Fibroblast of lung (primary cell): ENCODE results near the gene PMP22. TPM values are rescaled to one million over a fixed set of nuclear protein-coding genes. Genes with fewer than 3 reads are reported as not detected.
A peak's percentile ranks its signal among the peaks of the same experiment; 100 is the strongest.
"Not testable (repeated sequence)": the region's sequence is repeated elsewhere in the genome, so short reads cannot be mapped to it uniquely, and the experiment has no call there.

Experiments used
- DNase-seq, 2 donors: peaks; one replicate each; pipeline versions ENCODE4 v3.0.0 to v3.0.0-alpha.2; 2010; ENCODE audit warnings: low read depth in 2 of 2
- H2AFZ ChIP-seq: 2 replicates; pipeline ENCODE4 v1.5.1; 2012; ENCODE audit warnings: low read length, control low read depth, inconsistent platforms
- H3K27ac ChIP-seq: 2 replicates; pipeline ENCODE4 v1.5.1; 2011; ENCODE audit warnings: low read length, control low read depth; ENCODE audit not compliant: insufficient read depth
- H3K27me3 ChIP-seq: 2 replicates; pipeline ENCODE4 v1.5.1; 2011; ENCODE audit warnings: mild to moderate bottlenecking, low read length; ENCODE audit not compliant: control insufficient read depth, insufficient read depth
- H3K36me3 ChIP-seq: 2 replicates; pipeline ENCODE4 v1.5.1; 2011; ENCODE audit warnings: low read length; ENCODE audit not compliant: control insufficient read depth, insufficient read depth
- H3K4me1 ChIP-seq: 2 replicates; pipeline ENCODE4 v1.5.1; 2011; ENCODE audit warnings: low read length; ENCODE audit not compliant: control insufficient read depth, insufficient read depth; ENCODE audit errors: extremely low read depth
- H3K4me2 ChIP-seq: 2 replicates; pipeline ENCODE4 v1.5.1; 2011; ENCODE audit warnings: low read length, control low read depth; ENCODE audit not compliant: insufficient read depth; ENCODE audit errors: extremely low read depth
- H3K4me3 ChIP-seq, 4 experiments: fragments of 200-600 bp in 1 of 4; sonication (generic) in 1 of 4; replicated peaks in 1 of 4; 2 replicates each; pipeline ENCODE4 v1.5.1; 2011 to 2016; ENCODE audit warnings: low read length in 4 of 4, low read depth in 3 of 4, mild to moderate bottlenecking in 3 of 4, control low read depth in 2 of 4, inconsistent platforms in 1 of 4, mixed read lengths in 1 of 4; ENCODE audit not compliant: insufficient read depth in 1 of 4; ENCODE audit errors: control extremely low read depth in 1 of 4
- H3K79me2 ChIP-seq: 2 replicates; pipeline ENCODE4 v1.5.1; 2012; ENCODE audit warnings: mild to moderate bottlenecking, low read length, inconsistent platforms; ENCODE audit not compliant: control insufficient read depth, insufficient read depth
- H3K9ac ChIP-seq: 2 replicates; pipeline ENCODE4 v1.5.1; 2011; ENCODE audit warnings: mild to moderate bottlenecking, low read length, control low read depth; ENCODE audit not compliant: insufficient read depth
- H3K9me3 ChIP-seq: 2 replicates; pipeline ENCODE4 v1.5.1; 2012; ENCODE audit warnings: low read depth, low read length; ENCODE audit not compliant: control insufficient read depth, insufficient read depth
- H4K20me1 ChIP-seq: 2 replicates; pipeline ENCODE4 v1.5.1; 2011; ENCODE audit warnings: low read length; ENCODE audit not compliant: control insufficient read depth, insufficient read depth; ENCODE audit errors: extremely low read depth
- CTCF ChIP-seq, 2 donors: IDR thresholded peaks in 1 of 2; conservative IDR thresholded peaks in 1 of 2; 1 replicate in 1 of 2; 2 replicates in 1 of 2; pipeline ENCODE4 v1.5.1; 2011 to 2012; ENCODE audit warnings: low read length in 2 of 2, control low read depth in 1 of 2, inconsistent platforms in 1 of 2, low read depth in 1 of 2, mild to moderate bottlenecking in 1 of 2
- EZH2 ChIP-seq: IDR thresholded peaks from 2 replicates; pipeline ENCODE4 v1.5.1; 2012; ENCODE audit warnings: low read length, control low read depth, mild to moderate bottlenecking; ENCODE audit errors: missing control alignments
- polyA plus RNA-seq, 2 donors: library from polyadenylated mRNA; depleted of rRNA in 1 of 2; stranded (reverse) in 1 of 2; unstranded in 1 of 2; fragments of >200 nt; gene quantifications; 2 replicates each; pipeline ENCODE4 v1.2.1, GENCODE V29; 2011 to 2012; ENCODE audit warnings: missing spikeins in 1 of 2
- total RNA-seq: library from RNA; depleted of rRNA; stranded (reverse); fragments of >200 nt; gene quantifications from 2 replicates; pipeline ENCODE4 v1.2.1, GENCODE V29; 2014

The PMP22 gene
- total and polyA plus RNA-seq, 2 donors (not counting 1 experiment from before 2014, with no cell fraction given): 74.0 to 269 TPM

- H3K36me3 ChIP-seq: no peaks in the 10 kb centered on the region
- no peak overlapping the region for H3K4me2 ChIP-seq
- H3K4me1 ChIP-seq: no peaks in the 10 kb centered on the region
- no peak for DNase-seq
- no peaks in the 10 kb centered on the region for H3K9me3 ChIP-seq
- H3K27ac ChIP-seq: no peak overlapping the region
- no peaks in the 10 kb centered on the region for H3K27me3 ChIP-seq
- H2AFZ ChIP-seq: no peak overlapping the region
- TF ChIP-seq CTCF (conservative IDR thresholded peaks at IDR 0.05 in 1 of 2, IDR thresholded peaks at IDR 0.05 in 1 of 2; ENCODE audit: low read depth in 1 of 2, low read length in 2 of 2) (no peak), EZH2 (no peak)
- H3K79me2 ChIP-seq: no peaks in the 10 kb centered on the region
- H3K9ac ChIP-seq: no peak overlapping the region
- H4K20me1 ChIP-seq: no peaks in the 10 kb centered on the region
- no peak overlapping the region for H3K4me3 ChIP-seq
These were observed 48.6 kb downstream of the PMP22 start for GRCh38 chr17:15216481-15216880.

GRCh38 chr17:15213381-15214087 is 51.6 kb downstream of the PMP22 start:
- TF ChIP-seq CTCF (conservative IDR thresholded peaks at IDR 0.05 in 1 of 2, IDR thresholded peaks at IDR 0.05 in 1 of 2; ENCODE audit: low read depth in 1 of 2, low read length in 2 of 2) (peak; percentile 39 to 41), EZH2 (no peak)
- H3K9me3 ChIP-seq: no peaks in the 10 kb centered on the region
- peak in 1 of 2 donors; percentile 42 for DNase-seq

GRCh38 chr17:15210247-15210646 is 54.9 kb downstream of the PMP22 start:
- H2AFZ ChIP-seq: no peak overlapping the region
- TF ChIP-seq CTCF (conservative IDR thresholded peaks at IDR 0.05 in 1 of 2, IDR thresholded peaks at IDR 0.05 in 1 of 2; ENCODE audit: low read depth in 1 of 2, low read length in 2 of 2) (no peak), EZH2 (no peak)
- H3K4me1 ChIP-seq: no peaks in the 10 kb centered on the region
- no peaks in the 10 kb centered on the region for H3K27me3 ChIP-seq
- H3K4me3 ChIP-seq: no peak overlapping the region
- DNase-seq: no peak
- H3K9me3 ChIP-seq: no peaks in the 10 kb centered on the region
- H3K4me2 ChIP-seq: no peak overlapping the region
- no peaks in the 10 kb centered on the region for H4K20me1 ChIP-seq
- no peak overlapping the region for H3K9ac ChIP-seq
- no peak overlapping the region for H3K27ac ChIP-seq
- no peaks in the 10 kb centered on the region for H3K79me2 ChIP-seq
- H3K36me3 ChIP-seq: no peaks in the 10 kb centered on the region

More at GRCh38 chr17:15213381-15214087, 51.6 kb downstream of the PMP22 start:
- Histone ChIP-seq H3K36me3 (no peaks in the 10 kb centered on the region), H3K4me3 (no peak overlapping the region), H3K27me3 (no peaks in the 10 kb centered on the region), H3K79me2 (no peaks in the 10 kb centered on the region), H3K4me1 (no peaks in the 10 kb centered on the region), H4K20me1 (no peaks in the 10 kb centered on the region), H3K4me2 (no peak overlapping the region), H3K9ac (no peak overlapping the region), H2AFZ (no peak overlapping the region), H3K27ac (no peak overlapping the region)

- not testable (repeated sequence) for DNase-seq, H3K27ac ChIP-seq, H4K20me1 ChIP-seq, H3K79me2 ChIP-seq, H3K9me3 ChIP-seq, H3K4me2 ChIP-seq, H3K36me3 ChIP-seq, H3K4me1 ChIP-seq, H3K9ac ChIP-seq, H3K27me3 ChIP-seq, H2AFZ ChIP-seq, H3K4me3 ChIP-seq
These were observed 62.1 kb downstream of the PMP22 start for GRCh38 chr17:15203062-15203461.

- not testable (repeated sequence) for H3K4me1 ChIP-seq, H3K4me3 ChIP-seq, H2AFZ ChIP-seq, H3K27me3 ChIP-seq, H3K4me2 ChIP-seq, H3K27ac ChIP-seq, H3K36me3 ChIP-seq, H3K9me3 ChIP-seq, H3K9ac ChIP-seq, H3K79me2 ChIP-seq, H4K20me1 ChIP-seq, DNase-seq
These were observed 64.6 kb downstream of the PMP22 start for GRCh38 chr17:15200574-15200973.
